Esophagus (tissue), 2 donors: ENCODE measurements around the gene CD300LG. TPM values are rescaled to one million over a fixed set of nuclear protein-coding genes. Genes with fewer than 3 reads are reported as not detected.

Experiments
- H3K27ac ChIP-seq, 2 donors: one replicate each; pipeline ENCODE4 v1.5.1; 2013; ENCODE audit warnings: low read depth in 2 of 2, mild to moderate bottlenecking in 2 of 2, inconsistent platforms in 1 of 2, low read length in 1 of 2, moderate library complexity in 1 of 2
- H3K27me3 ChIP-seq, 2 donors: one replicate each; pipeline ENCODE4 v1.6.1; 2013; ENCODE audit warnings: low read length in 2 of 2, control low read depth in 1 of 2, mild to moderate bottlenecking in 1 of 2; ENCODE audit not compliant: insufficient read depth in 2 of 2, control insufficient read depth in 1 of 2
- H3K36me3 ChIP-seq, 2 donors: one replicate each; pipeline ENCODE4 v1.6.1; 2013; ENCODE audit warnings: low read length in 1 of 2; ENCODE audit not compliant: control insufficient read depth in 2 of 2, insufficient read depth in 2 of 2
- H3K4me1 ChIP-seq, 2 donors: one replicate each; pipeline ENCODE4 v1.6.1; 2013; ENCODE audit warnings: low read length in 1 of 2; ENCODE audit not compliant: control insufficient read depth in 2 of 2, insufficient read depth in 2 of 2
- H3K4me3 ChIP-seq, 2 donors: one replicate each; pipeline ENCODE4 v1.5.1; 2013; ENCODE audit warnings: low read length in 2 of 2, mild to moderate bottlenecking in 2 of 2, low read depth in 1 of 2, moderate library complexity in 1 of 2
- H3K9me3 ChIP-seq, 2 donors: one replicate each; pipeline ENCODE4 v1.6.1; 2013; ENCODE audit warnings: mild to moderate bottlenecking in 2 of 2, low read depth in 1 of 2, low read length in 1 of 2, moderate library complexity in 1 of 2; ENCODE audit not compliant: control insufficient read depth in 2 of 2, insufficient read depth in 1 of 2
- WGBS, 2 donors: extraction: QIAGEN DNeasy Blood & Tissue Kit; methylation state at CpG; one replicate each; pipeline ENCODE4 v1.1.7; 2013; 5-methylcytosine and 5-hydroxymethylcytosine counted together
- polyA plus RNA-seq, 2 donors: library from polyadenylated mRNA; stranded (reverse); fragments of 200-250 nt; gene quantifications; one replicate each; pipeline ENCODE4 v1.2.3, GENCODE V29; 2013
- donor health status: healthy with polysubstance abuse.
- donor health status: Bipolar disorder and iron deficiency.

Gene CD300LG
- polyA plus RNA-seq, 2 donors: 0.47 to 0.48 TPM

GRCh38 chr17:43810823-43811222, 36.2 kb upstream of the CD300LG start:
- Histone ChIP-seq H3K27me3 (no peaks in the 10 kb centered on the region), H3K9me3 (peaks cover 0 to 1% of the 10 kb centered on the region in 2 donors), H3K27ac (no peak overlapping the region), H3K4me3 (no peak overlapping the region), H3K4me1 (no peaks in the 10 kb centered on the region), H3K36me3 (peaks cover 0 to 2% of the 10 kb centered on the region in 2 donors)
- WGBS, 2 donors: 89 to 92% methylated on average over 5 of the region's 5 CpGs

GRCh38 chr17:43812396-43813265, 34.3 kb upstream of the CD300LG start:
- Histone ChIP-seq H3K9me3 (peaks cover 0 to 1% of the 10 kb centered on the region in 2 donors), H3K4me3 (no peak overlapping the region), H3K4me1 (no peaks in the 10 kb centered on the region), H3K27ac (no peak overlapping the region), H3K27me3 (no peaks in the 10 kb centered on the region), H3K36me3 (peaks cover 0 to 2% of the 10 kb centered on the region in 2 donors)
- 89 to 93% methylated on average over 10 of the region's 10 CpGs for WGBS, 2 donors

DNA sequence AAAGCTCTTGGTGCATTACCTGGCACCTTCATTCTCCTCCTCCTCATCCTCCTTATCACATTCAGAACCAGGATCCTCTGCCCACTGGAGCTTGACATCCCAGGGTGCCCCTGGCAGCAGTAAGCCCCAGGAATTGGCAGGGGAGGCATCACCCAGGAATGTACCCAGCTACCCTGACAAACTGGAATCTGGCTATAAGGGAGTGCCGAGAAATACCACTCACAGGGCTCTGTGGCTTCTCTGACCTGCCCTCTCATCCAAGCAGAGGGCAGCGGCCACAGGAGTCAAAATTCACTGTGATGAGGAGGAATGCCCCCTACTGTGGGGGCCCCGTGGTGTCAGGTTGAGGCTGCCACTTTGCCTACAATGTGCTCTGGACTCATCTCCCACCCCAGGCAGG, 33.6 kb upstream of the CD300LG start:
- 88 to 93% methylated on average over 3 of the region's 3 CpGs for WGBS, 2 donors

GRCh38 chr17:43814026-43814425, 33.0 kb upstream of the CD300LG start:
- H3K9me3 ChIP-seq: peaks cover 0 to 1% of the 10 kb centered on the region in 2 donors
- no peaks in the 10 kb centered on the region for H3K4me1 ChIP-seq
- H3K27ac ChIP-seq: no peak overlapping the region
- no peaks in the 10 kb centered on the region for H3K27me3 ChIP-seq
- no peak overlapping the region for H3K4me3 ChIP-seq
- WGBS, 2 donors: 83 to 85% methylated on average over 12 of the region's 12 CpGs
- peaks cover 0 to 2% of the 10 kb centered on the region in 2 donors for H3K36me3 ChIP-seq

More for the DNA sequence above, 33.6 kb upstream of the CD300LG start:
- Histone ChIP-seq H3K4me1 (no peaks in the 10 kb centered on the region), H3K36me3 (peaks cover 0 to 2% of the 10 kb centered on the region in 2 donors), H3K9me3 (peaks cover 0 to 1% of the 10 kb centered on the region in 2 donors), H3K27ac (no peak overlapping the region), H3K4me3 (no peak overlapping the region), H3K27me3 (no peaks in the 10 kb centered on the region)

DNA sequence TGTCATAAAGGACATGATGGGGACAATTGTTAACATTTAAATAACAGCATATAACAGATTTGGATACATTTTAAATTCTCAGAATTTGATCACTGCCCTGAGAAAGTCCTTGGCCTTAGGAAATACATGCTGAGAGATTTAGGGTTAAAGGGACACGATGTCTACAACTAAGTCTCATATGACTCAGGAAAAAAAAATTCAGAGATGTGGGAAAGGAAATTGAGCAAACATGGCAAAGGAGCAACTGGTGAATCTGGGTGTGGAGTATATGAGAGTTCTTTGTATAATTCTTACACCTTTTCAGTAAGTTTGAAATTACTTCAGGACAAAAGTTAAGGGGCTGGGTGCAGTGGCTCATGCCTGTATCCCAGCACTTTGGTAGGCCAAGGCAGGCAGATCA, 32.3 kb upstream of the CD300LG start:
- H3K27ac ChIP-seq: no peak overlapping the region
- H3K4me1 ChIP-seq: no peaks in the 10 kb centered on the region
- no peaks in the 10 kb centered on the region for H3K27me3 ChIP-seq
- no peak overlapping the region for H3K4me3 ChIP-seq
- H3K36me3 ChIP-seq: peaks cover 0 to 2% of the 10 kb centered on the region in 2 donors
- 11 to 27% methylated on average over 1 of the region's 1 CpG for WGBS, 2 donors
- H3K9me3 ChIP-seq: peaks cover 0 to 1% of the 10 kb centered on the region in 2 donors

DNA sequence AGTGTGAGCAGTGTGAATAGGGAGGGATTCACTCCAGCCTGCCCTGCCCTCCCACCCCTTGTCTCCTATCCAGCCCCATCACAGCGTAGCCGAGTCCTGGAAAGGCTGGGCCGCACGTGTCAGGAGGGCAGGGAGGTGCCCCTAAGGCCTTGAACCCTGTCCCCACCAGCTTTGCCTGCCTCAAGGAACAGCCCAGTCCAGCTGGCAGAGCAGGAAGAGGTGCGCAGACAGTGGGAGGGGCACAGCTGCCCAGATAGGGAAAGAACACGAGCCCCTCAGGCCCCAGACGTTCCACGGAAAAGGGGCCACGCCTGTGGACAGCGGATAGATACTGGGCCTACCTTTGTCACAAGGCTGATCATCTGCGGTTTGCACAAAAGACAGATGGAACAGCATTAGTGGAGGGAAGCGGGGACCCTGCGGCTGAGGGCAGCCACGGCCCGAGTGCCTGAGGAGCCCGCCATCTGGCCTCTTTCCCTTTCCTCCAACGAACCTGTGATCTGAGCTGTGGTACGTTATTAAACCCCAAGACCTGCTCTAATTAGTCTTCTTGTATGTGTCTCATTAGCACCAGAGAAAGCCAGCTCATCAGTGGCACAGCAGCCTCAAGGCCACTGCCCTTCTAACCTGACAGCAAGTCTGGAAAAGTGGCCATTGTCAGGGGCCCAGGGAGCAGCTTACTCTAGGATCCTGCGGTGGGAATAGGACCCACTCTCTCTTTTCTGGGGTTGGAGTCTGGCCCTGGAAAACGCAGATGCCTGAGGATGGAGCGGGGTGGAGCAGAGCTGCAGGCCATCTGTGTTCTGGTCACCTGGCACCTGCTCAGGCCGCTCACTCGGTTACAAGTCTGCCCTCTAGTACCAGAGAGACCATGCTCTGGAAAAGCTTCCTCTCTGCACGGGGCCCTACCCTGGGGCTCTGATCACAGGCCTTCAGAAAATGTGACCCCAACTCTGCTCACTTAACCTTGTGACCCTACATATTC, 30.3 kb upstream of the CD300LG start:
- Histone ChIP-seq H3K4me3 (no peak overlapping the region), H3K27ac (no peak overlapping the region), H3K36me3 (peaks cover 0 to 8% of the 10 kb centered on the region in 2 donors), H3K27me3 (no peaks in the 10 kb centered on the region), H3K4me1 (no peaks in the 10 kb centered on the region), H3K9me3 (peaks cover 1 to 2% of the 10 kb centered on the region in 2 donors)
- WGBS, 2 donors: 85 to 91% methylated on average over 24 of the region's 24 CpGs

- peaks cover 1 to 2% of the 10 kb centered on the region in 2 donors for H3K9me3 ChIP-seq
- no peaks in the 10 kb centered on the region for H3K27me3 ChIP-seq
- no peak overlapping the region for H3K27ac ChIP-seq
- peaks cover 0 to 8% of the 10 kb centered on the region in 2 donors for H3K36me3 ChIP-seq
- H3K4me1 ChIP-seq: no peaks in the 10 kb centered on the region
- no peak overlapping the region for H3K4me3 ChIP-seq
- WGBS, 2 donors: 90 to 96% methylated on average over 9 of the region's 9 CpGs
These were observed 29.1 kb upstream of the CD300LG start for GRCh38 chr17:43817826-43818225.

DNA sequence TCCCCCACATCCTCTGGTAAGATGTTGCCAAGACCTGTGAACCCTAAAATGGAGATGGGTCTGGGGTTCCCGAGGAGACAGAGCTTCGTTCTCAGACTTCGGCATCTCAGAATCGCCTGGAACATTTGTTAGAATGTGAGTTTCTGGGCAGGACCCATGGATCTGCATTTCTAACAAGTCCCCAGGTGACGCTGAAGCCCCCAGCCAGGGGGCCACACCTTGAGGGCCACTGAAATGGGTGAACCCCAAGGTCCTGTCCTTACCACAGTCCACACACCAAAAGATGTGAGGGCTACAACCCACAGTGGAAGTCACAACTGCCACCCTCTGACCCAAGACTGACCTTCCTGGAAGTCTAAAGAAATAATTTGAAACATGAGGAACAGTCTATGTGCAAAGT, 28.0 kb upstream of the CD300LG start:
- no peak overlapping the region for H3K4me3 ChIP-seq
- H3K36me3 ChIP-seq: peaks cover 0 to 5% of the 10 kb centered on the region in 2 donors
- no peaks in the 10 kb centered on the region for H3K4me1 ChIP-seq
- H3K9me3 ChIP-seq: peaks cover 0 to 2% of the 10 kb centered on the region in 2 donors
- H3K27ac ChIP-seq: no peak overlapping the region
- no peaks in the 10 kb centered on the region for H3K27me3 ChIP-seq
- 92 to 95% methylated on average over 5 of the region's 5 CpGs for WGBS, 2 donors

GRCh38 chr17:43820759-43821158, 26.2 kb upstream of the CD300LG start:
- Histone ChIP-seq H3K4me3 (no peak overlapping the region), H3K27me3 (no peaks in the 10 kb centered on the region), H3K27ac (no peak overlapping the region), H3K36me3 (peaks cover 0 to 10% of the 10 kb centered on the region in 2 donors), H3K4me1 (no peaks in the 10 kb centered on the region), H3K9me3 (peaks cover 0 to 2% of the 10 kb centered on the region in 2 donors)
- WGBS, 2 donors: 92 to 93% methylated on average over 14 of the region's 14 CpGs
